ENCODE data around the gene CELF4.

The CELF4 gene

GRCh38 chr18:37535968-37536367 is 29.6 kb downstream of the CELF4 start:
- DNase-seq (ENCODE audit: insufficient read length, low spot score) (no peak), FAIRE-seq (no peak)
- TF ChIP-seq POLR2A (IDR thresholded peaks at IDR 0.05; ENCODE audit: low read depth, low read length) (no peak), POU2F2 (IDR thresholded peaks at IDR 0.05; ENCODE audit: low read depth, low read length) (no peak), TAF1 (IDR thresholded peaks at IDR 0.05; ENCODE audit: low read depth, low read length) (no peak), POLR2AphosphoS5 (IDR thresholded peaks at IDR 0.05; ENCODE audit: low read depth, low read length) (no peak), PAX5 (IDR thresholded peaks at IDR 0.05; ENCODE audit: insufficient read depth, low read length, severe bottlenecking) (no peak), SPI1 (IDR thresholded peaks at IDR 0.05; ENCODE audit: low read depth, low read length) (no peak)

- TF ChIP-seq SPI1 (IDR thresholded peaks at IDR 0.05; ENCODE audit: low read depth, low read length) = 0 out of 2 replicates have a peak, but pooled peaks have one; percentile 1
- TF ChIP-seq POLR2A (IDR thresholded peaks at IDR 0.05; ENCODE audit: low read depth, low read length) = no peak
- no peak for TF ChIP-seq PAX5 (IDR thresholded peaks at IDR 0.05; ENCODE audit: insufficient read depth, low read length, severe bottlenecking)
- FAIRE-seq (peak; percentile 86), DNase-seq (ENCODE audit: insufficient read length, low spot score) (peak; percentile 36)
Observed at GRCh38 chr18:37534627-37535026, 31.0 kb downstream of the CELF4 start.

- no peak for TF ChIP-seq SPI1 (IDR thresholded peaks at IDR 0.05; ENCODE audit: low read depth, low read length)
- no peak for TF ChIP-seq TAF1 (IDR thresholded peaks at IDR 0.05; ENCODE audit: low read depth, low read length)
- no peak for TF ChIP-seq POU2F2 (IDR thresholded peaks at IDR 0.05; ENCODE audit: low read depth, low read length)
- TF ChIP-seq POLR2AphosphoS5 (IDR thresholded peaks at IDR 0.05; ENCODE audit: low read depth, low read length) = no peak
- TF ChIP-seq PAX5 (IDR thresholded peaks at IDR 0.05; ENCODE audit: insufficient read depth, low read length, severe bottlenecking) = no peak
- no peak for TF ChIP-seq POLR2A (IDR thresholded peaks at IDR 0.05; ENCODE audit: low read depth, low read length)
- DNase-seq (ENCODE audit: insufficient read length, low spot score) = no peak
- no peak for FAIRE-seq
Observed at GRCh38 chr18:37533647-37534584, 31.7 kb downstream of the CELF4 start.

GRCh38 chr18:37532917-37533316 is 32.7 kb downstream of the CELF4 start:
- TF ChIP-seq SPI1 (IDR thresholded peaks at IDR 0.05; ENCODE audit: low read depth, low read length) = no peak
- no peak for TF ChIP-seq POLR2AphosphoS5 (IDR thresholded peaks at IDR 0.05; ENCODE audit: low read depth, low read length)
- TF ChIP-seq PAX5 (IDR thresholded peaks at IDR 0.05; ENCODE audit: insufficient read depth, low read length, severe bottlenecking) = no peak
- no peak for TF ChIP-seq POU2F2 (IDR thresholded peaks at IDR 0.05; ENCODE audit: low read depth, low read length)
- no peak for TF ChIP-seq POLR2A (IDR thresholded peaks at IDR 0.05; ENCODE audit: low read depth, low read length)
- no peak for TF ChIP-seq TAF1 (IDR thresholded peaks at IDR 0.05; ENCODE audit: low read depth, low read length)
- no peak for DNase-seq (ENCODE audit: insufficient read length, low spot score)
- no peak for FAIRE-seq

- FAIRE-seq (peak; percentile 48), DNase-seq (ENCODE audit: insufficient read length, low spot score) (peak; percentile 55)
- TF ChIP-seq POU2F2 (IDR thresholded peaks at IDR 0.05; ENCODE audit: low read depth, low read length) (no peak), POLR2A (IDR thresholded peaks at IDR 0.05; ENCODE audit: low read depth, low read length) (no peak), SPI1 (IDR thresholded peaks at IDR 0.05; ENCODE audit: low read depth, low read length) (no peak), POLR2AphosphoS5 (IDR thresholded peaks at IDR 0.05; ENCODE audit: low read depth, low read length) (no peak), TAF1 (IDR thresholded peaks at IDR 0.05; ENCODE audit: low read depth, low read length) (no peak), PAX5 (IDR thresholded peaks at IDR 0.05; ENCODE audit: insufficient read depth, low read length, severe bottlenecking) (no peak)
Observed at GRCh38 chr18:37529863-37530262, 35.7 kb downstream of the CELF4 start.

GRCh38 chr18:37529296-37529695 is 36.3 kb downstream of the CELF4 start:
- FAIRE-seq (no peak), DNase-seq (ENCODE audit: insufficient read length, low spot score) (no peak)
- TF ChIP-seq SPI1 (IDR thresholded peaks at IDR 0.05; ENCODE audit: low read depth, low read length) (no peak), TAF1 (IDR thresholded peaks at IDR 0.05; ENCODE audit: low read depth, low read length) (no peak), POLR2A (IDR thresholded peaks at IDR 0.05; ENCODE audit: low read depth, low read length) (no peak), POLR2AphosphoS5 (IDR thresholded peaks at IDR 0.05; ENCODE audit: low read depth, low read length) (no peak), POU2F2 (IDR thresholded peaks at IDR 0.05; ENCODE audit: low read depth, low read length) (no peak), PAX5 (IDR thresholded peaks at IDR 0.05; ENCODE audit: insufficient read depth, low read length, severe bottlenecking) (no peak)

- TF ChIP-seq POLR2A (IDR thresholded peaks at IDR 0.05; ENCODE audit: low read depth, low read length) = no peak
- no peak for TF ChIP-seq POU2F2 (IDR thresholded peaks at IDR 0.05; ENCODE audit: low read depth, low read length)
- no peak for TF ChIP-seq SPI1 (IDR thresholded peaks at IDR 0.05; ENCODE audit: low read depth, low read length)
- no peak for TF ChIP-seq TAF1 (IDR thresholded peaks at IDR 0.05; ENCODE audit: low read depth, low read length)
- no peak for TF ChIP-seq POLR2AphosphoS5 (IDR thresholded peaks at IDR 0.05; ENCODE audit: low read depth, low read length)
- no peak for TF ChIP-seq PAX5 (IDR thresholded peaks at IDR 0.05; ENCODE audit: insufficient read depth, low read length, severe bottlenecking)
Observed at GRCh38 chr18:37527395-37527794, 38.2 kb downstream of the CELF4 start.

GRCh38 chr18:37525262-37525585 is 40.4 kb downstream of the CELF4 start:
- DNase-seq (ENCODE audit: insufficient read length, low spot score) (no peak), FAIRE-seq (no peak)
- TF ChIP-seq POU2F2 (IDR thresholded peaks at IDR 0.05; ENCODE audit: low read depth, low read length) (no peak), TAF1 (IDR thresholded peaks at IDR 0.05; ENCODE audit: low read depth, low read length) (no peak), POLR2A (IDR thresholded peaks at IDR 0.05; ENCODE audit: low read depth, low read length) (no peak), POLR2AphosphoS5 (IDR thresholded peaks at IDR 0.05; ENCODE audit: low read depth, low read length) (no peak), SPI1 (IDR thresholded peaks at IDR 0.05; ENCODE audit: low read depth, low read length) (no peak), PAX5 (IDR thresholded peaks at IDR 0.05; ENCODE audit: insufficient read depth, low read length, severe bottlenecking) (no peak)

More at GRCh38 chr18:37527395-37527794, 38.2 kb downstream of the CELF4 start:
- no peak for DNase-seq (ENCODE audit: insufficient read length, low spot score)
- FAIRE-seq = no peak

- TF ChIP-seq PAX5 (IDR thresholded peaks at IDR 0.05; ENCODE audit: insufficient read depth, low read length, severe bottlenecking) (no peak), POU2F2 (IDR thresholded peaks at IDR 0.05; ENCODE audit: low read depth, low read length) (no peak), POLR2AphosphoS5 (IDR thresholded peaks at IDR 0.05; ENCODE audit: low read depth, low read length) (no peak), POLR2A (IDR thresholded peaks at IDR 0.05; ENCODE audit: low read depth, low read length) (no peak), SPI1 (IDR thresholded peaks at IDR 0.05; ENCODE audit: low read depth, low read length) (no peak), TAF1 (IDR thresholded peaks at IDR 0.05; ENCODE audit: low read depth, low read length) (no peak)
Observed at GRCh38 chr18:37524498-37525261, 40.9 kb downstream of the CELF4 start.

More at GRCh38 chr18:37524498-37525261, 40.9 kb downstream of the CELF4 start:
- FAIRE-seq (no peak), DNase-seq (ENCODE audit: insufficient read length, low spot score) (no peak)

Measured in GM12891 (cell line).